GM12891 (cell line): ENCODE results near the gene RGPD3.
"Not testable (repeated sequence)": the region's sequence is repeated elsewhere in the genome, so short reads cannot be mapped to it uniquely, and the experiment has no call there.

ENCODE experiments used
- POLR2A ChIP-seq: IDR thresholded peaks from 2 replicates; pipeline ENCODE4 v1.6.1; 2011; ENCODE audit warnings: low read depth, low read length, control low read depth
- POLR2AphosphoS5 ChIP-seq: IDR thresholded peaks from 2 replicates; pipeline ENCODE4 v1.6.1; 2011; ENCODE audit warnings: low read depth, low read length, control low read depth
- SPI1 ChIP-seq: IDR thresholded peaks from 2 replicates; pipeline ENCODE4 v1.6.1; 2011; ENCODE audit warnings: low read depth, low read length, control low read depth
- TAF1 ChIP-seq: IDR thresholded peaks from 2 replicates; pipeline ENCODE4 v1.6.1; 2011; ENCODE audit warnings: low read depth, low read length, control low read depth

DNA sequence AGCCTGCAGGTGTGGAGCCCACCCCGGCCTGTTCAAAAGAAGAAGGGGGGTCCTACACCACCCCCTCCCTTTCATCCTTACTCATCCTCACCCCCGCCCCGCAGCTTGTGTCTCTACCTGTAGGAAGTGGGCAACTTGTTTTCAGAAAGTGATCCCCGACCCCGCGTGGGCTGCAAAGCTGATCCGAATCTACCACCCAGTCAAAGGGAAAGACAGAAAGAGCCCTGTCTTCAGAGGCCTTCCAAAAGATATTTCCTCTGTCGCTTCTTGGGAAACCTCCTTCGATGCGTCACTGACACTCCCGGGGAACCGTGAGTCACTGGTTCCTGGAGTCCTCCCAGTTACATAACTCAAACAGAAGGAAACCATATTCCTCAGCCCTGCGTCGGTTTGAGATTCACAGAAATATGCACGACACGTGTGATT lies 43.3 kb upstream of the RGPD3 start:
- TF ChIP-seq TAF1, POLR2A, POLR2AphosphoS5, SPI1: not testable (repeated sequence)
